KMS-11 (cell line): Measurements from ENCODE around the gene SLC22A17.

ENCODE experiments used
- H2AFZ ChIP-seq: fragments of 200-600 bp; sonication (generic); 2 replicates; pipeline ENCODE4 v1.6.1; 2016; ENCODE audit warnings: antibody characterized with exemption, mixed run types, low read depth
- H3K27ac ChIP-seq: fragments of 200-600 bp; sonication (generic); 2 replicates; pipeline ENCODE4 v1.6.1; 2016; ENCODE audit warnings: mild to moderate bottlenecking, mixed run types
- H3K27me3 ChIP-seq: fragments of 200-600 bp; sonication (generic); 2 replicates; pipeline ENCODE4 v1.6.1; 2017; ENCODE audit warnings: mild to moderate bottlenecking, low read depth, mixed run types, moderate library complexity; ENCODE audit not compliant: insufficient read depth
- H3K36me3 ChIP-seq: fragments of 200-600 bp; sonication (generic); 2 replicates; pipeline ENCODE4 v1.6.1; 2017; ENCODE audit warnings: mild to moderate bottlenecking, mixed run types; ENCODE audit not compliant: insufficient read depth
- H3K4me1 ChIP-seq: fragments of 200-600 bp; sonication (generic); 2 replicates; pipeline ENCODE4 v1.6.1; 2016; ENCODE audit warnings: mild to moderate bottlenecking, low read depth, mixed run types; ENCODE audit not compliant: poor library complexity, severe bottlenecking
- H3K4me2 ChIP-seq: fragments of 200-600 bp; sonication (generic); 2 replicates; pipeline ENCODE4 v1.7.0; 2016; ENCODE audit warnings: mild to moderate bottlenecking, mixed run types
- H3K4me3 ChIP-seq: fragments of 200-600 bp; sonication (generic); IDR thresholded peaks from 2 replicates; pipeline ENCODE4 v1.6.1; 2017; ENCODE audit warnings: low read depth, low read length, mixed read lengths; ENCODE audit not compliant: insufficient read depth
- H3K79me2 ChIP-seq: fragments of 200-600 bp; sonication (generic); 2 replicates; pipeline ENCODE4 v1.6.1; 2016; ENCODE audit warnings: low read depth, mixed run types; ENCODE audit not compliant: insufficient read depth
- H3K9ac ChIP-seq: fragments of 200-600 bp; sonication (generic); 2 replicates; pipeline ENCODE4 v1.6.1; 2016; ENCODE audit warnings: mild to moderate bottlenecking, mixed run types
- H4K20me1 ChIP-seq: fragments of 200-600 bp; sonication (generic); 2 replicates; pipeline ENCODE4 v1.6.1; 2016; ENCODE audit warnings: mild to moderate bottlenecking, mixed run types; ENCODE audit not compliant: insufficient read depth
- CTCF ChIP-seq: fragments of 200-600 bp; sonication (generic); conservative IDR thresholded peaks from 2 replicates; pipeline ENCODE4 v1.6.1; 2017; ENCODE audit warnings: low read depth, mild to moderate bottlenecking, antibody characterized with exemption, low read length, moderate library complexity, mixed read lengths

SLC22A17 gene

GRCh38 chr14:23382731-23383440 is 30.2 kb upstream of the SLC22A17 start:
- TF ChIP-seq CTCF: no peak
- no peaks in the 10 kb centered on the region for H3K4me1 ChIP-seq
- H3K79me2 ChIP-seq: no peaks in the 10 kb centered on the region
- no peaks in the 10 kb centered on the region for H4K20me1 ChIP-seq
- peaks cover 7% of the 10 kb centered on the region; the same call in 1 of the 2 replicates for H3K27me3 ChIP-seq
- H3K4me2 ChIP-seq: no peak overlapping the region
- no peaks in the 10 kb centered on the region for H3K36me3 ChIP-seq
- no peak overlapping the region for H2AFZ ChIP-seq
- H3K4me3 ChIP-seq: no peak overlapping the region
- H3K9ac ChIP-seq: no peak overlapping the region
- no peak overlapping the region for H3K27ac ChIP-seq

GRCh38 chr14:23382276-23382675 is 29.6 kb upstream of the SLC22A17 start:
- Histone ChIP-seq H4K20me1 (no peaks in the 10 kb centered on the region), H3K27ac (no peak overlapping the region), H3K4me2 (no peak overlapping the region), H3K4me1 (no peaks in the 10 kb centered on the region), H3K79me2 (no peaks in the 10 kb centered on the region), H3K27me3 (peaks cover 5% of the 10 kb centered on the region; the same call in 1 of the 2 replicates), H3K4me3 (no peak overlapping the region), H3K9ac (no peak overlapping the region), H2AFZ (no peak overlapping the region), H3K36me3 (no peaks in the 10 kb centered on the region)
- TF ChIP-seq CTCF: no peak

GRCh38 chr14:23381871-23382270 is 29.2 kb upstream of the SLC22A17 start:
- peaks cover 2% of the 10 kb centered on the region; the same call in 1 of the 2 replicates for H3K27me3 ChIP-seq
- no peaks in the 10 kb centered on the region for H3K36me3 ChIP-seq
- no peak overlapping the region for H2AFZ ChIP-seq
- no peak overlapping the region for H3K4me3 ChIP-seq
- no peak overlapping the region for H3K4me2 ChIP-seq
- no peak for TF ChIP-seq CTCF
- H3K4me1 ChIP-seq: no peaks in the 10 kb centered on the region
- no peak overlapping the region for H3K27ac ChIP-seq
- H4K20me1 ChIP-seq: no peaks in the 10 kb centered on the region
- H3K79me2 ChIP-seq: no peaks in the 10 kb centered on the region
- H3K9ac ChIP-seq: no peak overlapping the region

GRCh38 chr14:23380976-23381375 is 28.3 kb upstream of the SLC22A17 start:
- no peaks in the 10 kb centered on the region for H3K36me3 ChIP-seq
- H3K4me3 ChIP-seq: no peak overlapping the region
- H3K27ac ChIP-seq: no peak overlapping the region
- H2AFZ ChIP-seq: no peak overlapping the region
- H3K79me2 ChIP-seq: no peaks in the 10 kb centered on the region
- peaks cover 2% of the 10 kb centered on the region; the same call in 1 of the 2 replicates for H3K27me3 ChIP-seq
- H3K4me2 ChIP-seq: no peak overlapping the region
- TF ChIP-seq CTCF: no peak
- no peak overlapping the region for H3K9ac ChIP-seq
- no peaks in the 10 kb centered on the region for H3K4me1 ChIP-seq
- H4K20me1 ChIP-seq: no peaks in the 10 kb centered on the region
